ENCODE results near the gene MAN1B1. TPM values are rescaled to one million over a fixed set of nuclear protein-coding genes. Genes with fewer than 3 reads are reported as not detected.

Gene MAN1B1
- total RNA-seq, 1 donor from 2014 or later: 57.7 TPM

GRCh38 chr9:137045294-137046087 is 41.3 kb upstream of the MAN1B1 start:
- peaks cover 2% of the 10 kb centered on the region for H3K4me1 Mint-ChIP-seq (ENCODE audit: low read depth)
- H3K27ac Mint-ChIP-seq: no peak overlapping the region
- no peaks in the 10 kb centered on the region for H3K36me3 Mint-ChIP-seq (ENCODE audit: insufficient read depth)
- no peak for TF ChIP-seq CTCF (IDR thresholded peaks at IDR 0.05; ENCODE audit: unreplicated experiment)
- no peaks in the 10 kb centered on the region for H3K9me3 Mint-ChIP-seq (ENCODE audit: low read depth)
- peak overlapping the region; percentile 73 for H3K4me3 Mint-ChIP-seq (ENCODE audit: low read depth)
- peaks cover 23% of the 10 kb centered on the region for H3K27me3 Mint-ChIP-seq
- DNase-seq (ENCODE audit: low spot score, unreplicated experiment): no peak

GRCh38 chr9:137046088-137046787 is 40.5 kb upstream of the MAN1B1 start, which contains the start of gene NPDC1:
Gene NPDC1 (minus strand): TSS chr9:137046177. CDS start chr9:137045989, 188 bp downstream.
- peak; percentile 94 for DNase-seq (ENCODE audit: low spot score, unreplicated experiment)

DNA sequence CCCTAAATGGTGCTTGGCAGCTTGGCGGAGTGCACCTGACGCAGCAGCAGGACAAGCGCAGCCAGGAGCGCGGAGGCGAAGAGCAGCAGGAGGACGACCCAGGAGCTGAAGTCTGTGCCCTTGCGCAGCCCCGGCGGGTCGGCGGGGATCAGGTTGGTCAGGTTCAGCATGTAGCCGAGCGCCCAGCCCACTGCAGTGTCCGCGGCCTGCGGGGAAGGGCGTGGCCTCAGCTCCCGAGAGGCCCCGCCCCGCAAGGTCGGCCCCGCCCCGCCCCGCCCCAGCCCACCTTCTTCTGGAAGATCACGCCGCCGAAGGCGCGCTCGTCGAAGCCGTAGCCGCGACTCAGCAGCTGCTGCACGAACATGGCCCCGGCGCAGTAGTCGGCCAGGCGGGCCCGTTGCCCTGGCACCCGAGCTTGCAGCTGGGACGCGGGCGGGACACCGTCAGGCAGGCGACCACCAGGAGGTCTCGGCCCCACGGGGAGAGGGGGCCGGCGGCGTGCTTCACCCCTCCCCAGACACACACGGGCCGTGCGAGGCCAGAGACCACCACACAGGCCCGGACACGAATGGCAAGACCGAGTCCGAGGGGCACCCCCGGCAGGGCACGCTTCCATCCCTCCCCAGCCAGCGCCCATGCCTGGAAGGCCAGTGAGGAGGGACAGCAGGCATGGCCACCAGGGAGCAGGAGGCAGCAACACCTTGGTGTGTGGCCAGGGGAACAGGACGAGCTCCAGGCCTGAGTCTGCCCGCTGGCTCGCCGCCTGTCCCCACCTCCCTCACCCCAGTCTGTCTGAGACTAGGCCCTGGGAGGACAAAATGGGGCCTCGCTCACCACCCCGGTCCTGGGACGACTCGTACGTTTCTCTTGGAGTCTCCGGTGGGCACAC is 37.9 kb upstream of the MAN1B1 start:
- Mint-ChIP-seq H3K36me3 (ENCODE audit: insufficient read depth) (no peaks in the 10 kb centered on the region), H3K4me3 (ENCODE audit: low read depth) (no peak overlapping the region), H3K27me3 (peaks cover 37% of the 10 kb centered on the region), H3K9me3 (ENCODE audit: low read depth) (no peaks in the 10 kb centered on the region), H3K4me1 (ENCODE audit: low read depth) (peaks cover 2% of the 10 kb centered on the region), H3K27ac (no peak overlapping the region)
- no peak for TF ChIP-seq CTCF (IDR thresholded peaks at IDR 0.05; ENCODE audit: unreplicated experiment)
- DNase-seq (ENCODE audit: low spot score, unreplicated experiment): no peak

More at GRCh38 chr9:137046088-137046787, 40.5 kb upstream of the MAN1B1 start, which contains the start of gene NPDC1:
- Mint-ChIP-seq H3K4me3 (ENCODE audit: low read depth) (peak within 1 kb of the TSS; percentile 73), H3K27me3 (peaks cover 25% of the 10 kb centered on the region), H3K36me3 (ENCODE audit: insufficient read depth) (no peaks in the 10 kb centered on the region), H3K27ac (no peak within 1 kb of the TSS), H3K9me3 (ENCODE audit: low read depth) (no peaks in the 10 kb centered on the region), H3K4me1 (ENCODE audit: low read depth) (peaks cover 2% of the 10 kb centered on the region)
- peak; percentile 91 for TF ChIP-seq CTCF (IDR thresholded peaks at IDR 0.05; ENCODE audit: unreplicated experiment)

DNA sequence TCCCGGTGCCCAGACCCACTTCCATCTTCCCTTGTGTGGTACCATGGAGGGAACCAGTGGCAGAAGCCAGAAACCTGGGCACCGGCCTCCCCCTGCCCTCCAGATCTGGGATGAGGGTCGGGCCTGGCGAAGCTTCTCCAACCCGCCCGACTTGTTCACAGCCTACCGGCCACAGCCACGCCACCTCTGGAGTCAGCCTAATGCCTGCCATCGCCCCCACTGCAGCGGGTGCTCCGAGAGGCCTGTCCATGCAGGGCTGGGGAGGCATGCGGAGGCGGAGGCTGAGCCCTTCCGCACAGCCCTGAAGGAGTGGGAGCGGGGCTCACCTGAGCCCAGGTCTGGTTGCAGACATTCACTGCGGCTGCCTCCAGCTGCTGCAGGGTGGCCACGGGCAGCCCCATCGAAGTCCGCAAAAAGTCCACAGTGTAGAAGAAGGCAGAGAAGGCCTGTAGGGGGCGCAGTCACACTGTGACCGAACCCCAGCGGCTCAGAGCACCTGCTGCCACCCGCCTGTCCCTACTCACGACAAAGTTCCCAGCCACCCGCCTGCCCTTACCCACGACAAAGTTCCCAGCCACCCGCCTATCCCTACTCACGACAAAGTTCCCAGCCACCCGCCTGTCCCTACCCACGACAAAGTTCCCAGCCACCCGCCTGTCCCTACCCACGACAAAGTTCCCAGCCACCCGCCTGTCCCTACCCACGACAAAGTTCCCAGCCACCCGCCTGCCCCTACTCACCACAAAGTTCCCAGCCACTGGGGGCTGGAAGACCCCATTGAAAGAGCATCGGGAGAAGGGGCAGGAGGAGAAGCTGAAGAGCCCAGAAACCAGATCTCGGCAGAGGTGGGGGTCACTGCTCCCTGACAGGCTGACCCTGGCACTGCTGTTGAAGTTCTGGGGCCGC is 37.0 kb upstream of the MAN1B1 start:
- Mint-ChIP-seq H3K4me1 (ENCODE audit: low read depth) (peaks cover 4% of the 10 kb centered on the region), H3K27me3 (peaks cover 39% of the 10 kb centered on the region), H3K27ac (no peak overlapping the region), H3K9me3 (ENCODE audit: low read depth) (no peaks in the 10 kb centered on the region), H3K36me3 (ENCODE audit: insufficient read depth) (no peaks in the 10 kb centered on the region), H3K4me3 (ENCODE audit: low read depth) (no peak overlapping the region)
- TF ChIP-seq CTCF (IDR thresholded peaks at IDR 0.05; ENCODE audit: unreplicated experiment): peak; percentile 63
- peak; percentile 49 for DNase-seq (ENCODE audit: low spot score, unreplicated experiment)

Measured in progenitor cell of endocrine pancreas (in vitro differentiated cells).